HepG2 (cell line): ENCODE measurements around the gene LAMA5. TPM values are rescaled to one million over a fixed set of nuclear protein-coding genes. Genes with fewer than 3 reads are reported as not detected.

Experiments
- AKAP8 ChIP-seq: sonication (generic); formaldehyde crosslinking; IDR thresholded peaks from 2 replicates; pipeline ENCODE4 v1.5.1; 2020; ENCODE audit warnings: mild to moderate bottlenecking, missing genetic modification reagents
- CAMTA2 ChIP-seq: sonication (generic); formaldehyde crosslinking; IDR thresholded peaks from 2 replicates; pipeline ENCODE4 v1.4.0; 2020; ENCODE audit warnings: mild to moderate bottlenecking, missing genetic modification reagents, borderline replicate concordance
- HNRNPL ChIP-seq: fragments of 200-400 bp; formaldehyde crosslinking; IDR thresholded peaks from 2 replicates; pipeline ENCODE4 v1.6.1; 2017; ENCODE audit warnings: mild to moderate bottlenecking, low read depth, low read length
- NFKB2 ChIP-seq: sonication (generic); formaldehyde crosslinking; IDR thresholded peaks from 2 replicates; pipeline ENCODE4 v1.4.0; 2020; ENCODE audit warnings: missing genetic modification reagents, borderline replicate concordance
- PRMT3 ChIP-seq: sonication (generic); formaldehyde crosslinking; IDR thresholded peaks from 2 replicates; pipeline ENCODE4 v1.8.1; 2022; ENCODE audit warnings: low read depth, mild to moderate bottlenecking, moderate library complexity, missing genetic modification reagents, borderline replicate concordance
- PTBP1 ChIP-seq: fragments of 200-400 bp; formaldehyde crosslinking; IDR thresholded peaks from 2 replicates; pipeline ENCODE4 v1.6.1; 2018; ENCODE audit warnings: low read length, low read depth; ENCODE audit not compliant: poor library complexity, severe bottlenecking
- RCOR2 ChIP-seq: IDR thresholded peaks from 2 replicates; pipeline ENCODE4 v1.6.1; 2016; ENCODE audit warnings: missing biosample characterization, missing genetic modification reagents
- TBX2 ChIP-seq: sonication (generic); formaldehyde crosslinking; IDR thresholded peaks from 2 replicates; pipeline ENCODE4 v1.5.0; 2020; ENCODE audit warnings: missing genetic modification reagents, mild to moderate bottlenecking, borderline replicate concordance
- THAP11 ChIP-seq: IDR thresholded peaks from 2 replicates; pipeline ENCODE4 v1.6.1; 2016; ENCODE audit warnings: missing biosample characterization, missing genetic modification reagents
- TOPORS ChIP-seq: sonication (generic); formaldehyde crosslinking; IDR thresholded peaks from 2 replicates; pipeline ENCODE4 v1.8.0; 2023; ENCODE audit warnings: mild to moderate bottlenecking, missing genetic modification reagents
- YEATS2 ChIP-seq: sonication (generic); formaldehyde crosslinking; IDR thresholded peaks from 2 replicates; pipeline ENCODE4 v1.4.0; 2020; ENCODE audit warnings: missing genetic modification reagents, borderline replicate concordance
- ZBTB7A ChIP-seq: sonication (generic); formaldehyde crosslinking; IDR thresholded peaks from 2 replicates; pipeline ENCODE4 v1.8.0; 2022; ENCODE audit warnings: mild to moderate bottlenecking, missing genetic modification reagents
- ZBTB7B ChIP-seq: sonication (generic); formaldehyde crosslinking; IDR thresholded peaks from 2 replicates; pipeline ENCODE4 v1.4.0; 2020; ENCODE audit warnings: missing genetic modification reagents
- ZC3H13 ChIP-seq: sonication (generic); formaldehyde crosslinking; IDR thresholded peaks from 2 replicates; pipeline ENCODE4 v1.8.1; 2023; ENCODE audit warnings: mild to moderate bottlenecking, missing genetic modification reagents, moderate library complexity
- ZNF276 ChIP-seq: sonication (generic); formaldehyde crosslinking; IDR thresholded peaks from 2 replicates; pipeline ENCODE4 v1.4.0; 2020; ENCODE audit warnings: mild to moderate bottlenecking, low read depth, missing genetic modification reagents
- ZNF383 ChIP-seq: sonication (generic); formaldehyde crosslinking; IDR thresholded peaks from 2 replicates; pipeline ENCODE4 v1.4.0; 2020; ENCODE audit warnings: missing genetic modification reagents, mild to moderate bottlenecking, borderline replicate concordance
- ZNF513 ChIP-seq: sonication (generic); formaldehyde crosslinking; conservative IDR thresholded peaks from 2 replicates; pipeline ENCODE4 v1.5.0; 2020; ENCODE audit warnings: missing genetic modification reagents
- ZNF639 ChIP-seq: conservative IDR thresholded peaks from 2 replicates; pipeline ENCODE4 v1.6.1; 2018; ENCODE audit warnings: missing genetic modification reagents
- ZNF709 ChIP-seq: sonication (generic); formaldehyde crosslinking; IDR thresholded peaks from 2 replicates; pipeline ENCODE4 v1.5.0; 2020; ENCODE audit warnings: mild to moderate bottlenecking, missing genetic modification reagents
- ZNF710 ChIP-seq: sonication (generic); formaldehyde crosslinking; IDR thresholded peaks from 2 replicates; pipeline ENCODE4 v1.5.0; 2020; ENCODE audit warnings: mild to moderate bottlenecking, missing genetic modification reagents, borderline replicate concordance
- ZNF776 ChIP-seq: sonication (generic); formaldehyde crosslinking; IDR thresholded peaks from 2 replicates; pipeline ENCODE4 v1.4.0; 2020; ENCODE audit warnings: mild to moderate bottlenecking, missing genetic modification reagents
- ZSCAN12 ChIP-seq: sonication (generic); formaldehyde crosslinking; IDR thresholded peaks from 2 replicates; pipeline ENCODE4 v1.9.0; 2021; ENCODE audit warnings: mild to moderate bottlenecking, missing genetic modification reagents
- ZSCAN29 ChIP-seq: sonication (generic); formaldehyde crosslinking; conservative IDR thresholded peaks from 2 replicates; pipeline ENCODE4 v1.4.0; 2020; ENCODE audit warnings: mild to moderate bottlenecking, missing genetic modification reagents
- polyA plus RNA-seq, 8 experiments: library from polyadenylated mRNA; depleted of rRNA in 3 of 8; stranded (reverse) in 7 of 8; unstranded in 1 of 8; fragments of >200 nt; fragmentation: Illumina TruSeq in 4 of 8; extraction: Trizol in 4 of 8; gene quantifications; 2 replicates each; pipeline versions ENCODE4 v1.2.1 to v1.2.3, GENCODE V29; 2011 to 2016; ENCODE audit warnings: low read depth in 4 of 8, missing spikeins in 1 of 8, mixed read lengths in 1 of 8; ENCODE audit not compliant: insufficient read depth in 1 of 8
- total RNA-seq, 5 experiments: library from RNA; depleted of rRNA; stranded (reverse); fragments of >200 nt; fragmentation: Illumina TruSeq; extraction: Trizol; gene quantifications; 2 replicates each; pipeline ENCODE4 v1.2.3, GENCODE V29; 2016; ENCODE audit warnings: low read depth in 1 of 5

Gene LAMA5
- total and polyA plus RNA-seq, 2 of the 13 experiments (the other 11 are each of a cell fraction or from before 2014, with no cell fraction given), result 21.0 to 44.7 TPM

GRCh38 chr20:62364911-62365736, 2.0 kb downstream of the LAMA5 start (continued):
- TF ChIP-seq ZNF710 (CRISPR knock-in tag) (no peak), THAP11 (no peak), ZBTB7A (0 out of 2 replicates have a peak, but pooled peaks have one; percentile 19), ZNF639 (CRISPR knock-in tag) (no peak), AKAP8 (CRISPR knock-in tag) (0 out of 2 replicates have a peak, but pooled peaks have one; percentile 28), HNRNPL (peak; percentile 75; the same call in 1 of the 2 replicates), NFKB2 (no peak), ZC3H13 (CRISPR knock-in tag) (no peak), TBX2 (CRISPR knock-in tag) (no peak), ZNF383 (no peak), ZNF709 (CRISPR knock-in tag) (no peak), ZBTB7B (CRISPR knock-in tag) (no peak), YEATS2 (CRISPR knock-in tag) (no peak), PRMT3 (CRISPR knock-in tag) (no peak), ZSCAN12 (CRISPR knock-in tag) (no peak), TOPORS (CRISPR knock-in tag) (no peak), ZSCAN29 (CRISPR knock-in tag) (no peak), ZNF276 (CRISPR knock-in tag) (no peak), CAMTA2 (no peak), RCOR2 (CRISPR knock-in tag) (no peak), ZNF776 (no peak), PTBP1 (no peak), ZNF513 (no peak)
